Stimulated activated CD4-positive, alpha-beta T cell treated with anti-CD3 and anti-CD28 coated beads, Interleukin-4, amount 100 ng/mL, for 24 hours (primary cell): ENCODE measurements around the gene EEIG1.
A peak's percentile ranks its signal among the peaks of the same experiment; 100 is the strongest.

Experiments used
- DNase-seq: peaks from one replicate; pipeline ENCODE4 v3.0.0-alpha.2; 2020

EEIG1 gene

GRCh38 chr9:127974001-127974768, 6.6 kb downstream of the EEIG1 start:
- no peak for DNase-seq

GRCh38 chr9:127973169-127974000, 7.4 kb downstream of the EEIG1 start:
- no peak for DNase-seq

- DNase-seq, result no peak
These were observed 8.4 kb downstream of the EEIG1 start for GRCh38 chr9:127972236-127972871.

- DNase-seq, result no peak
These were observed 9.2 kb downstream of the EEIG1 start for GRCh38 chr9:127971357-127972235.

GRCh38 chr9:127970401-127971313, 10.1 kb downstream of the EEIG1 start:
- peak; percentile 82 for DNase-seq

GRCh38 chr9:127968700-127969383, 11.9 kb downstream of the EEIG1 start:
- no peak for DNase-seq

- DNase-seq, result peak; percentile 62
These were observed 12.7 kb downstream of the EEIG1 start for GRCh38 chr9:127968042-127968441.

- no peak for DNase-seq
These were observed 13.5 kb downstream of the EEIG1 start for GRCh38 chr9:127967151-127967809.

- no peak for DNase-seq
These were observed 14.2 kb downstream of the EEIG1 start for GRCh38 chr9:127966416-127967150.

GRCh38 chr9:127965953-127966352, 14.8 kb downstream of the EEIG1 start:
- DNase-seq, result no peak

- DNase-seq, result no peak
These were observed 17.3 kb downstream of the EEIG1 start for GRCh38 chr9:127963359-127964064.

GRCh38 chr9:127963041-127963358, 17.8 kb downstream of the EEIG1 start:
- no peak for DNase-seq

- no peak for DNase-seq
These were observed 18.5 kb downstream of the EEIG1 start for GRCh38 chr9:127962278-127962677.

- DNase-seq, result no peak
These were observed 19.1 kb downstream of the EEIG1 start for GRCh38 chr9:127961613-127962155.

GRCh38 chr9:127961155-127961490, 19.7 kb downstream of the EEIG1 start:
- DNase-seq, result no peak

- no peak for DNase-seq
These were observed 20.2 kb downstream of the EEIG1 start for GRCh38 chr9:127960410-127961154.

GRCh38 chr9:127959841-127960409, 20.9 kb downstream of the EEIG1 start:
- no peak for DNase-seq

- no peak for DNase-seq
These were observed 21.4 kb downstream of the EEIG1 start for GRCh38 chr9:127959398-127959797.
